ENCODE results near the gene PPT1. TPM values are rescaled to one million over a fixed set of nuclear protein-coding genes. Genes with fewer than 3 reads are reported as not detected.
A peak's percentile ranks its signal among the peaks of the same experiment; 100 is the strongest.

PPT1 gene
- total and polyA plus RNA-seq, 2 of the 13 experiments (the other 11 are each of a cell fraction or from before 2014, with no cell fraction given): 129 TPM

DNA sequence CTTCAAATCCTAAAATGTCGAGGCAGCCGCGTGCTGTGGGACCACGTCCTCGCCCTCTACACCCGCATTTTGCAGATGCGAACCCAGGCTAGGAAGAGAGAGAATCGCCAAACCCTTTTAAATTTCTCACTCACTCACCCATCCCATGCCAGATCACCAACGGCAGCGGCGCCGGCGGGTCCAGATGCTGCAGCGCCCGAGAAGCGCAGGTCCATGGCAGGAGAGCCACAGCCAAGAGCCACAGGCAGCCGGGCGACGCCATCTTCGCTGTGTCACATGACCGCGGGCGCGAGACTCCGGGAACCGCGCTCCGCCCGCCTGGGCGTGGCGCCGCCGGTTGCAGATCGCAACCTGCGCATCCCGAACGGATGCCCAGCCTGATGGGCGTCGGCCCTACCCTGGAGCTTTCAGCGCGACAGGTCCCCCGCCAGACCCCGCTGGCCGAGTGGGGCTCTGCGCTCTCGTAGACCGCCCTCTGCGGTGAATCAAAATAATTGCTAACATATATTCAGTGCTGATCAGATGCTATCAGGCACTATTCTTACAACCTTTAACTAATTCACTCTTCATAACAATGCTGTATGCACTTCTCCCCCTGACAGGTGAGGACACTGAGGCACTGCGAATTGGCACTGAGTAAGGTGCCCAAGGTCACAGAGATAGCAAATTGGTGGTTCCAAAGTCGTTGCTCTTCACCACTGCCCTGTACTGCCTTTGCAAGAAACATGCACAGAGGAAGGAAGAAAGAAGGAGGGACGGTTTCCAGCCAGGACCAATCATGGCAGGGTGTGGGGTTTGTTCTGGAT, at the start of gene PPT1 (continued):
- TF ChIP-seq RAD21 (CRISPR knock-in tag; IDR thresholded peaks at IDR 0.05) (no peak), DMAP1 (CRISPR knock-in tag; IDR thresholded peaks at IDR 0.05) (peak; percentile 84), PBX3 (CRISPR knock-in tag; IDR thresholded peaks at IDR 0.05; ENCODE audit: borderline replicate concordance) (no peak), RBM22 (optimal IDR thresholded peaks at IDR 0.05; ENCODE audit: low read length) (no peak), MTA3 (CRISPR knock-in tag; IDR thresholded peaks at IDR 0.05) (no peak), JUND (CRISPR knock-in tag; IDR thresholded peaks at IDR 0.05) (no peak), STAG1 (CRISPR knock-in tag; IDR thresholded peaks at IDR 0.05) (no peak), DNMT3B (CRISPR knock-in tag; conservative IDR thresholded peaks at IDR 0.05) (peak; percentile 57; the same call in 1 of the 2 replicates), ZNF124 (CRISPR knock-in tag; IDR thresholded peaks at IDR 0.05) (peak; percentile 83; the same call in 1 of the 2 replicates), ONECUT2 (CRISPR knock-in tag; IDR thresholded peaks at IDR 0.05) (0 out of 2 replicates have a peak, but pooled peaks have one; percentile 36), ZNF253 (CRISPR knock-in tag; IDR thresholded peaks at IDR 0.05; ENCODE audit: borderline replicate concordance) (0 out of 2 replicates have a peak, but pooled peaks have one; percentile 56), YEATS4 (CRISPR knock-in tag; IDR thresholded peaks at IDR 0.05; ENCODE audit: borderline replicate concordance) (peak; percentile 88; the same call in 1 of the 2 replicates), CHCHD3 (CRISPR knock-in tag; IDR thresholded peaks at IDR 0.05) (peak; percentile 91; the same call in 1 of the 2 replicates), SMYD3 (CRISPR knock-in tag; IDR thresholded peaks at IDR 0.05) (no peak)
- TF ChIP-seq, protein P1, sequence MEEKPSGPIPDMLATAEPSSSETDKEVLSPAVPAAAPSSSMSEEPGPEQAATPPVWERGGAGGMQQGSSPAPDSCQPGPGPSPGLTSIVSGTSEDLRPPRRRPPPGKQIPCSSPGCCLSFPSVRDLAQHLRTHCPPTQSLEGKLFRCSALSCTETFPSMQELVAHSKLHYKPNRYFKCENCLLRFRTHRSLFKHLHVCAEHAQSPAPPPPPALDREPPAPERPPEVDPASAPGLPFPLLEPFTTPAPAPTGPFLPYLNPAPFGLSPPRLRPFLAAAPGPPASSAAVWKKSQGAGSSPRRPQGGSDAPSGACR (CRISPR knock-in tag; IDR thresholded peaks at IDR 0.05): peak; percentile 81; the same call in 1 of the 2 replicates
- TF ChIP-seq, protein P2, sequence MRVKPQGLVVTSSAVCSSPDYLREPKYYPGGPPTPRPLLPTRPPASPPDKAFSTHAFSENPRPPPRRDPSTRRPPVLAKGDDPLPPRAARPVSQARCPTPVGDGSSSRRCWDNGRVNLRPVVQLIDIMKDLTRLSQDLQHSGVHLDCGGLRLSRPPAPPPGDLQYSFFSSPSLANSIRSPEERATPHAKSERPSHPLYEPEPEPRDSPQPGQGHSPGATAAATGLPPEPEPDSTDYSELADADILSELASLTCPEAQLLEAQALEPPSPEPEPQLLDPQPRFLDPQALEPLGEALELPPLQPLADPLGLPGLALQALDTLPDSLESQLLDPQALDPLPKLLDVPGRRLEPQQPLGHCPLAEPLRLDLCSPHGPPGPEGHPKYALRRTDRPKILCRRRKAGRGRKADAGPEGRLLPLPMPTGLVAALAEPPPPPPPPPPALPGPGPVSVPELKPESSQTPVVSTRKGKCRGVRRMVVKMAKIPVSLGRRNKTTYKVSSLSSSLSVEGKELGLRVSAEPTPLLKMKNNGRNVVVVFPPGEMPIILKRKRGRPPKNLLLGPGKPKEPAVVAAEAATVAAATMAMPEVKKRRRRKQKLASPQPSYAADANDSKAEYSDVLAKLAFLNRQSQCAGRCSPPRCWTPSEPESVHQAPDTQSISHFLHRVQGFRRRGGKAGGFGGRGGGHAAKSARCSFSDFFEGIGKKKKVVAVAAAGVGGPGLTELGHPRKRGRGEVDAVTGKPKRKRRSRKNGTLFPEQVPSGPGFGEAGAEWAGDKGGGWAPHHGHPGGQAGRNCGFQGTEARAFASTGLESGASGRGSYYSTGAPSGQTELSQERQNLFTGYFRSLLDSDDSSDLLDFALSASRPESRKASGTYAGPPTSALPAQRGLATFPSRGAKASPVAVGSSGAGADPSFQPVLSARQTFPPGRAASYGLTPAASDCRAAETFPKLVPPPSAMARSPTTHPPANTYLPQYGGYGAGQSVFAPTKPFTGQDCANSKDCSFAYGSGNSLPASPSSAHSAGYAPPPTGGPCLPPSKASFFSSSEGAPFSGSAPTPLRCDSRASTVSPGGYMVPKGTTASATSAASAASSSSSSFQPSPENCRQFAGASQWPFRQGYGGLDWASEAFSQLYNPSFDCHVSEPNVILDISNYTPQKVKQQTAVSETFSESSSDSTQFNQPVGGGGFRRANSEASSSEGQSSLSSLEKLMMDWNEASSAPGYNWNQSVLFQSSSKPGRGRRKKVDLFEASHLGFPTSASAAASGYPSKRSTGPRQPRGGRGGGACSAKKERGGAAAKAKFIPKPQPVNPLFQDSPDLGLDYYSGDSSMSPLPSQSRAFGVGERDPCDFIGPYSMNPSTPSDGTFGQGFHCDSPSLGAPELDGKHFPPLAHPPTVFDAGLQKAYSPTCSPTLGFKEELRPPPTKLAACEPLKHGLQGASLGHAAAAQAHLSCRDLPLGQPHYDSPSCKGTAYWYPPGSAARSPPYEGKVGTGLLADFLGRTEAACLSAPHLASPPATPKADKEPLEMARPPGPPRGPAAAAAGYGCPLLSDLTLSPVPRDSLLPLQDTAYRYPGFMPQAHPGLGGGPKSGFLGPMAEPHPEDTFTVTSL (CRISPR knock-in tag; IDR thresholded peaks at IDR 0.05; ENCODE audit: borderline replicate concordance): peak; percentile 58; the same call in 1 of the 2 replicates
- TF ChIP-seq, protein P3, sequence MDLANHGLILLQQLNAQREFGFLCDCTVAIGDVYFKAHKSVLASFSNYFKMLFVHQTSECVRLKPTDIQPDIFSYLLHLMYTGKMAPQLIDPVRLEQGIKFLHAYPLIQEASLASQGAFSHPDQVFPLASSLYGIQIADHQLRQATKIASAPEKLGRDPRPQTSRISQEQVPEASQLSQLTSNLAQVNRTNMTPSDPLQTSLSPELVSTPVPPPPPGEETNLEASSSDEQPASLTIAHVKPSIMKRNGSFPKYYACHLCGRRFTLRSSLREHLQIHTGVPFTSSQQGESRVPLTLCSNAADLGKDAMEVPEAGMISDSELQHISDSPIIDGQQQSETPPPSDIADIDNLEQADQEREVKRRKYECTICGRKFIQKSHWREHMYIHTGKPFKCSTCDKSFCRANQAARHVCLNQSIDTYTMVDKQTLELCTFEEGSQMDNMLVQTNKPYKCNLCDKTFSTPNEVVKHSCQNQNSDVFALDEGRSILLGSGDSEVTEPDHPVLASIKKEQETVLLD (CRISPR knock-in tag; IDR thresholded peaks at IDR 0.05; ENCODE audit: low read depth): peak; percentile 68; the same call in 1 of the 2 replicates
